K562 (cell line): ENCODE measurements around the gene SCUBE2. TPM values are rescaled to one million over a fixed set of nuclear protein-coding genes. Genes with fewer than 3 reads are reported as not detected.

Experiments
- CAMTA2 ChIP-seq: fragments of 250-450 bp; sonication (Bioruptor Pico); conservative IDR thresholded peaks from 2 replicates; pipeline ENCODE4 v1.5.1; 2022
- CBFA2T2 ChIP-seq: fragments of 450-650 bp; conservative IDR thresholded peaks from 2 replicates; pipeline ENCODE4 v1.6.1; 2017; ENCODE audit warnings: mild to moderate bottlenecking
- CTBP1 ChIP-seq: fragments of 450-650 bp; IDR thresholded peaks from 2 replicates; pipeline ENCODE4 v1.6.1; 2016; ENCODE audit warnings: borderline replicate concordance
- E2F4 ChIP-seq: sonication (generic); formaldehyde crosslinking; IDR thresholded peaks from 2 replicates; pipeline ENCODE4 v1.8.0; 2022; ENCODE audit warnings: mild to moderate bottlenecking, low read depth, missing genetic modification reagents
- ELF1 ChIP-seq: fragments of 200-800 bp; sonication (Bioruptor generic); IDR thresholded peaks from 2 replicates; pipeline ENCODE4 v1.6.1; 2016; ENCODE audit warnings: missing genetic modification characterization, missing compliant biosample characterization
- JUND ChIP-seq, 2 experiments: IDR thresholded peaks; 2 replicates in 1 of 2; 3 replicates in 1 of 2; pipeline ENCODE4 v1.6.1; 2011; ENCODE audit warnings: borderline replicate concordance in 2 of 2, low read depth in 2 of 2, low read length in 2 of 2, improper control_type of control experiment in 1 of 2, missing biosample characterization in 1 of 2, missing genetic modification characterization in 1 of 2, missing genetic modification reagents in 1 of 2
- LEF1 ChIP-seq: fragments of 450-650 bp; IDR thresholded peaks from 2 replicates; pipeline ENCODE4 v1.6.1; 2016; ENCODE audit warnings: mild to moderate bottlenecking
- MEIS2 ChIP-seq: fragments of 450-650 bp; IDR thresholded peaks from 2 replicates; pipeline ENCODE4 v1.6.1; 2014; ENCODE audit warnings: mild to moderate bottlenecking; ENCODE audit not compliant: partially characterized antibody
- MTA3 ChIP-seq: fragments of 450-650 bp; formaldehyde crosslinking; IDR thresholded peaks from 2 replicates; pipeline ENCODE4 v1.6.1; 2017; ENCODE audit warnings: mild to moderate bottlenecking, borderline replicate concordance
- NEUROD1 ChIP-seq: fragments of 150-350 bp; IDR thresholded peaks from 2 replicates; pipeline ENCODE4 v1.6.1; 2014; ENCODE audit warnings: borderline replicate concordance, low read length, low read depth; ENCODE audit not compliant: partially characterized antibody
- NFRKB ChIP-seq: fragments of 450-650 bp; IDR thresholded peaks from 2 replicates; pipeline ENCODE4 v1.6.1; 2016; ENCODE audit warnings: low read depth
- NONO ChIP-seq, 2 experiments: fragments of 200-400 bp in 1 of 2; fragments of 450-650 bp in 1 of 2; formaldehyde crosslinking in 1 of 2; IDR thresholded peaks; 2 replicates each; pipeline ENCODE4 v1.6.1; 2017; ENCODE audit warnings: low read depth in 2 of 2, mild to moderate bottlenecking in 2 of 2, moderate library complexity in 2 of 2, low read length in 1 of 2
- PHF21A ChIP-seq: fragments of 450-650 bp; IDR thresholded peaks from 2 replicates; pipeline ENCODE4 v1.6.1; 2017; ENCODE audit warnings: low read depth, borderline replicate concordance
- PYGO2 ChIP-seq: fragments of 450-650 bp; IDR thresholded peaks from 2 replicates; pipeline ENCODE4 v1.6.1; 2016; ENCODE audit warnings: mild to moderate bottlenecking, missing genetic modification characterization, moderate library complexity, missing compliant biosample characterization
- RBM25 ChIP-seq: fragments of 200-400 bp; formaldehyde crosslinking; IDR thresholded peaks from 2 replicates; pipeline ENCODE4 v1.6.1; 2018; ENCODE audit warnings: low read length, low read depth, moderate library complexity; ENCODE audit not compliant: severe bottlenecking
- RFX7 ChIP-seq: fragments of 250-450 bp; sonication (Bioruptor Pico); IDR thresholded peaks from 2 replicates; pipeline ENCODE4 v1.5.1; 2021; ENCODE audit warnings: mild to moderate bottlenecking
- RHOXF2B ChIP-seq: fragments of 250-450 bp; sonication (Bioruptor Pico); conservative IDR thresholded peaks from 2 replicates; pipeline ENCODE4 v1.5.1; 2021
- SFPQ ChIP-seq: fragments of 200-400 bp; formaldehyde crosslinking; IDR thresholded peaks from 2 replicates; pipeline ENCODE4 v1.6.1; 2017; ENCODE audit warnings: mild to moderate bottlenecking, low read depth, low read length, moderate library complexity
- SLC30A9 ChIP-seq: fragments of 250-450 bp; sonication (Bioruptor Pico); IDR thresholded peaks from 2 replicates; pipeline ENCODE4 v1.8.0; 2022; ENCODE audit warnings: mild to moderate bottlenecking, moderate library complexity
- SMARCA4 ChIP-seq: fragments of 450-650 bp; IDR thresholded peaks from 2 replicates; pipeline ENCODE4 v1.6.1; 2016
- STAT5A ChIP-seq: IDR thresholded peaks from 2 replicates; pipeline ENCODE4 v1.6.1; 2012; ENCODE audit warnings: low read length, inconsistent platforms, borderline replicate concordance
- TEAD4 ChIP-seq, 2 experiments: sonication (generic) in 1 of 2; formaldehyde crosslinking in 1 of 2; IDR thresholded peaks; 2 replicates each; pipeline versions ENCODE4 v1.6.1 to v1.8.0; 2012 to 2022; ENCODE audit warnings: borderline replicate concordance in 1 of 2, inconsistent platforms in 1 of 2, low read length in 1 of 2, mild to moderate bottlenecking in 1 of 2, missing genetic modification reagents in 1 of 2
- TRIM24 ChIP-seq, 2 experiments: fragments of 450-650 bp; IDR thresholded peaks; 2 replicates each; pipeline ENCODE4 v1.6.1; 2016
- ZFP30 ChIP-seq: fragments of 250-450 bp; sonication (Bioruptor Pico); IDR thresholded peaks from 2 replicates; pipeline ENCODE4 v1.8.0; 2022; ENCODE audit warnings: moderate library complexity, mild to moderate bottlenecking, inconsistent platforms, borderline replicate concordance
- ZNF175 ChIP-seq: fragments of 200-800 bp; sonication (Bioruptor generic); IDR thresholded peaks from 2 replicates; pipeline ENCODE4 v1.6.1; 2016; ENCODE audit warnings: low read depth, mild to moderate bottlenecking, missing genetic modification characterization, missing compliant biosample characterization
- ZNF197 ChIP-seq: fragments of 200-800 bp; sonication (Bioruptor generic); IDR thresholded peaks from 2 replicates; pipeline ENCODE4 v1.6.1; 2016; ENCODE audit warnings: low read depth, missing genetic modification characterization, missing compliant biosample characterization
- ZNF696 ChIP-seq: fragments of 250-450 bp; sonication (Bioruptor Pico); conservative IDR thresholded peaks from 2 replicates; pipeline ENCODE4 v1.4.0; 2020; ENCODE audit warnings: mild to moderate bottlenecking, moderate library complexity
- ZNF785 ChIP-seq: fragments of 250-450 bp; sonication (Bioruptor Pico); IDR thresholded peaks from 2 replicates; pipeline ENCODE4 v1.4.0; 2020; ENCODE audit warnings: mild to moderate bottlenecking
- ZNF79 ChIP-seq: fragments of 250-450 bp; sonication (Bioruptor Pico); IDR thresholded peaks from 2 replicates; pipeline ENCODE4 v1.4.0; 2020; ENCODE audit warnings: low read depth, mild to moderate bottlenecking, moderate library complexity
- polyA plus RNA-seq, 8 experiments: library from polyadenylated mRNA; depleted of rRNA in 4 of 8; stranded (reverse) in 5 of 8; unstranded in 3 of 8; fragments of >200 nt; fragmentation: Nextera tagmentation in 2 of 8; fragmentation: Illumina TruSeq in 1 of 8; extraction: Ambion mirVana in 2 of 8; extraction: Trizol in 1 of 8; gene quantifications; 2 replicates each; pipeline versions ENCODE4 v1.2.1 to v1.2.3, GENCODE V29; 2011 to 2014; ENCODE audit warnings: inconsistent platforms in 1 of 8, missing spikeins in 1 of 8
- total RNA-seq, 7 experiments: library from RNA; depleted of rRNA in 6 of 7; stranded (reverse); fragments of >200 nt in 6 of 7; fragmentation: Illumina TruSeq in 2 of 7; extraction: Trizol in 2 of 7; gene quantifications; 2 replicates each; pipeline versions ENCODE4 v1.2.1 to v1.2.3, GENCODE V29; 2011 to 2021; ENCODE audit warnings: low replicate concordance in 1 of 7

Gene SCUBE2
- total and polyA plus RNA-seq, 9 of the 15 experiments (the other 6 are each of a cell fraction or from before 2014, with no cell fraction given): 0.06 to 0.40 (median 0.07) TPM; not detected in 6

GRCh38 chr11:9099617-9100016, 8.2 kb upstream of the SCUBE2 start (continued):
- TF ChIP-seq E2F4 (CRISPR knock-in tag) (no peak), PHF21A (no peak), SLC30A9 (no peak), ZFP30 (CRISPR knock-in tag) (no peak), MTA3 (no peak), CTBP1 (no peak), RBM25 (no peak), ZNF696 (CRISPR knock-in tag) (no peak), JUND (IDR thresholded peaks at IDR 0.05; ENCODE audit: borderline replicate concordance, low read depth, low read length) (no peak), JUND (tag; IDR thresholded peaks at IDR 0.05; ENCODE audit: borderline replicate concordance, low read depth, low read length) (0 out of 3 replicates have a peak, but pooled peaks have one; percentile 31), RFX7 (CRISPR knock-in tag) (no peak), SMARCA4 (peak; percentile 81), PYGO2 (no peak), CAMTA2 (CRISPR knock-in tag) (no peak), ZNF785 (CRISPR knock-in tag) (no peak), SFPQ (no peak), RHOXF2B (CRISPR knock-in tag) (no peak), ELF1 (no peak), MEIS2 (peak; percentile 98), ZNF79 (CRISPR knock-in tag) (no peak), LEF1 (peak; percentile 56; the same call in 1 of the 2 replicates), NEUROD1 (no peak), TEAD4 (IDR thresholded peaks at IDR 0.05; ENCODE audit: low read length) (peak; percentile 83), TEAD4 (CRISPR knock-in tag; IDR thresholded peaks at IDR 0.05; ENCODE audit: borderline replicate concordance) (no peak), TRIM24 (IDR thresholded peaks at IDR 0.05) (peak; percentile 38 to 59; a peak in 3 of 4 replicates), NONO (IDR thresholded peaks at IDR 0.05; ENCODE audit: low read depth in 2 of 2, low read length in 1 of 2) (no peak), ZNF175 (no peak; the same call in 1 of the 2 replicates), STAT5A (peak; percentile 50; the same call in 1 of the 2 replicates), ZNF197 (CRISPR knock-in tag) (no peak), NFRKB (no peak), CBFA2T2 (peak; percentile 79)
